SJSA1 (cell line): ENCODE measurements around the gene ADAMTS2. TPM values are rescaled to one million over a fixed set of nuclear protein-coding genes. Genes with fewer than 3 reads are reported as not detected.

Experiments
- DNase-seq, 2 experiments: peaks; one replicate each; pipeline ENCODE4 v3.0.0-alpha.2; 2015 to 2020; ENCODE audit warnings: low spot score in 2 of 2, low read depth in 1 of 2
- H3K27ac ChIP-seq: fragments of 250-450 bp; sonication (Bioruptor Pico); 2 replicates; pipeline ENCODE4 v1.5.1; 2020; ENCODE audit warnings: mild to moderate bottlenecking, moderate library complexity
- H3K27me3 ChIP-seq: fragments of 250-450 bp; sonication (Bioruptor Pico); replicated peaks from 2 replicates; pipeline ENCODE4 v1.5.1; 2020; ENCODE audit warnings: mild to moderate bottlenecking, moderate library complexity
- H3K36me3 ChIP-seq: fragments of 250-450 bp; sonication (Bioruptor Pico); 2 replicates; pipeline ENCODE4 v1.5.1; 2020; ENCODE audit warnings: mild to moderate bottlenecking
- H3K4me1 ChIP-seq: fragments of 250-450 bp; sonication (Bioruptor Pico); replicated peaks from 2 replicates; pipeline ENCODE4 v1.6.1; 2021; ENCODE audit warnings: mild to moderate bottlenecking
- H3K4me3 ChIP-seq: fragments of 250-450 bp; sonication (Bioruptor Pico); 2 replicates; pipeline ENCODE4 v1.5.1; 2020; ENCODE audit warnings: mild to moderate bottlenecking
- H3K9me3 ChIP-seq: fragments of 250-450 bp; sonication (Bioruptor Pico); replicated peaks from 2 replicates; pipeline ENCODE4 v1.5.1; 2020; ENCODE audit warnings: mild to moderate bottlenecking
- total RNA-seq: library from RNA; depleted of rRNA; stranded (reverse); fragments of >200 nt; shearing (Covaris generic); gene quantifications from 2 replicates; pipeline ENCODE4 v1.2.3, GENCODE V29; 2014

Gene ADAMTS2
- total RNA-seq, 1 experiment from 2014 or later: 4.9 TPM

GRCh38 chr5:179237770-179238627 is 107.3 kb downstream of the ADAMTS2 start:
- Histone ChIP-seq H3K9me3 (peaks cover 57% of the 10 kb centered on the region), H3K36me3 (no peaks in the 10 kb centered on the region), H3K4me3 (no peak overlapping the region), H3K27me3 (no peaks in the 10 kb centered on the region), H3K4me1 (no peaks in the 10 kb centered on the region), H3K27ac (no peak overlapping the region)
- DNase-seq: peak in 1 of 2 experiments; percentile 32

- no peak overlapping the region for H3K4me3 ChIP-seq
- DNase-seq: peak in 1 of 2 experiments; percentile 38
- H3K27ac ChIP-seq: no peak overlapping the region
- no peaks in the 10 kb centered on the region for H3K4me1 ChIP-seq
- H3K9me3 ChIP-seq: peaks cover 43% of the 10 kb centered on the region
- H3K27me3 ChIP-seq: no peaks in the 10 kb centered on the region
- no peaks in the 10 kb centered on the region for H3K36me3 ChIP-seq
These were observed 109.6 kb downstream of the ADAMTS2 start for GRCh38 chr5:179235416-179236400.

- Histone ChIP-seq H3K36me3 (no peaks in the 10 kb centered on the region), H3K9me3 (peaks cover 43% of the 10 kb centered on the region), H3K27me3 (no peaks in the 10 kb centered on the region), H3K27ac (no peak overlapping the region), H3K4me3 (no peak overlapping the region), H3K4me1 (no peaks in the 10 kb centered on the region)
- DNase-seq: peak in 1 of 2 experiments; percentile 42
These were observed 110.6 kb downstream of the ADAMTS2 start for GRCh38 chr5:179234563-179235135.

GRCh38 chr5:179233909-179234562 is 111.2 kb downstream of the ADAMTS2 start:
- Histone ChIP-seq H3K4me3 (no peak overlapping the region), H3K27ac (no peak overlapping the region), H3K27me3 (no peaks in the 10 kb centered on the region), H3K9me3 (peaks cover 40% of the 10 kb centered on the region), H3K36me3 (no peaks in the 10 kb centered on the region), H3K4me1 (no peaks in the 10 kb centered on the region)
- DNase-seq: peak in 1 of 2 experiments; percentile 37

- no peaks in the 10 kb centered on the region for H3K36me3 ChIP-seq
These were observed 113.0 kb downstream of the ADAMTS2 start for GRCh38 chr5:179232091-179232735.

GRCh38 chr5:179231309-179231708 is 114.0 kb downstream of the ADAMTS2 start:
- Histone ChIP-seq H3K4me1 (no peaks in the 10 kb centered on the region), H3K9me3 (peaks cover 42% of the 10 kb centered on the region), H3K4me3 (no peak overlapping the region), H3K27me3 (no peaks in the 10 kb centered on the region), H3K27ac (no peak overlapping the region), H3K36me3 (no peaks in the 10 kb centered on the region)
- peak in 1 of 2 experiments; percentile 36 for DNase-seq

More at GRCh38 chr5:179232091-179232735, 113.0 kb downstream of the ADAMTS2 start:
- Histone ChIP-seq H3K27ac (no peak overlapping the region), H3K9me3 (peaks cover 42% of the 10 kb centered on the region), H3K4me3 (no peak overlapping the region), H3K4me1 (no peaks in the 10 kb centered on the region), H3K27me3 (no peaks in the 10 kb centered on the region)
- DNase-seq: peak in 1 of 2 experiments; percentile 28

GRCh38 chr5:179230061-179230461 is 115.2 kb downstream of the ADAMTS2 start:
- H3K27ac ChIP-seq: no peak overlapping the region
- DNase-seq: peak in 1 of 2 experiments; percentile 39
- H3K27me3 ChIP-seq: no peaks in the 10 kb centered on the region
- H3K4me3 ChIP-seq: no peak overlapping the region
- no peaks in the 10 kb centered on the region for H3K36me3 ChIP-seq
- peaks cover 44% of the 10 kb centered on the region for H3K9me3 ChIP-seq
- H3K4me1 ChIP-seq: no peaks in the 10 kb centered on the region

- peaks cover 46% of the 10 kb centered on the region for H3K9me3 ChIP-seq
- no peaks in the 10 kb centered on the region for H3K36me3 ChIP-seq
- H3K4me1 ChIP-seq: no peaks in the 10 kb centered on the region
- no peak overlapping the region for H3K4me3 ChIP-seq
- H3K27ac ChIP-seq: no peak overlapping the region
- no peaks in the 10 kb centered on the region for H3K27me3 ChIP-seq
- peak in 1 of 2 experiments; percentile 36 for DNase-seq
These were observed 115.9 kb downstream of the ADAMTS2 start for GRCh38 chr5:179229331-179229831.

- Histone ChIP-seq H3K9me3 (peaks cover 51% of the 10 kb centered on the region), H3K36me3 (no peaks in the 10 kb centered on the region), H3K4me3 (no peak overlapping the region), H3K27ac (no peak overlapping the region), H3K4me1 (no peaks in the 10 kb centered on the region), H3K27me3 (no peaks in the 10 kb centered on the region)
- DNase-seq: peak in 1 of 2 experiments; percentile 42
These were observed 116.7 kb downstream of the ADAMTS2 start for GRCh38 chr5:179228341-179229121.

- Histone ChIP-seq H3K9me3 (peaks cover 58% of the 10 kb centered on the region), H3K36me3 (no peaks in the 10 kb centered on the region), H3K27ac (no peak overlapping the region), H3K4me3 (no peak overlapping the region), H3K27me3 (no peaks in the 10 kb centered on the region), H3K4me1 (no peaks in the 10 kb centered on the region)
- DNase-seq: peak in 1 of 2 experiments; percentile 46
These were observed 117.5 kb downstream of the ADAMTS2 start for GRCh38 chr5:179227580-179228311.

- Histone ChIP-seq H3K27me3 (no peaks in the 10 kb centered on the region), H3K4me1 (no peaks in the 10 kb centered on the region), H3K9me3 (peaks cover 62% of the 10 kb centered on the region), H3K36me3 (no peaks in the 10 kb centered on the region), H3K4me3 (no peak overlapping the region), H3K27ac (no peak overlapping the region)
- no peak for DNase-seq
These were observed 118.1 kb downstream of the ADAMTS2 start for GRCh38 chr5:179227229-179227579.
